Astrocyte (in vitro differentiated cells and primary cell): ENCODE results near the gene GFER. TPM values are rescaled to one million over a fixed set of nuclear protein-coding genes. Genes with fewer than 3 reads are reported as not detected.

Experiments used
- DNase-seq: peaks from one replicate; pipeline ENCODE4 v3.0.0-alpha.2; 2010; ENCODE audit warnings: low read depth
- FAIRE-seq: peaks from 2 replicates; lab custom pipeline; 2011; peaks lifted over from hg19 to GRCh38; lab: Jason Lieb, UNC
- H2AFZ ChIP-seq: 2 replicates; pipeline ENCODE4 v1.6.0; 2012; ENCODE audit warnings: low read depth, low read length, inconsistent platforms
- H3K27ac ChIP-seq: 2 replicates; pipeline ENCODE4 v1.5.1; 2011; ENCODE audit warnings: low read depth, low read length, inconsistent platforms
- H3K27me3 ChIP-seq: 2 replicates; pipeline ENCODE4 v1.6.0; 2011; ENCODE audit warnings: low read length, inconsistent platforms; ENCODE audit not compliant: insufficient read depth
- H3K36me3 ChIP-seq: 2 replicates; pipeline ENCODE4 v1.5.1; 2011; ENCODE audit warnings: low read length, inconsistent platforms; ENCODE audit not compliant: insufficient read depth
- H3K4me1 ChIP-seq: 2 replicates; pipeline ENCODE4 v1.5.1; 2011; ENCODE audit warnings: low read length, inconsistent platforms; ENCODE audit not compliant: insufficient read depth
- H3K4me2 ChIP-seq: 2 replicates; pipeline ENCODE4 v1.6.0; 2012; ENCODE audit warnings: low read length, inconsistent platforms
- H3K4me3 ChIP-seq: 2 replicates; pipeline ENCODE4 v1.5.1; 2011; ENCODE audit warnings: low read depth, mild to moderate bottlenecking, low read length, inconsistent platforms; ENCODE audit not compliant: insufficient read depth
- H3K79me2 ChIP-seq: 2 replicates; pipeline ENCODE4 v1.6.0; 2012; ENCODE audit warnings: mild to moderate bottlenecking, low read length, inconsistent platforms; ENCODE audit not compliant: insufficient read depth
- H3K9ac ChIP-seq: 2 replicates; pipeline ENCODE4 v1.6.0; 2012; ENCODE audit warnings: mild to moderate bottlenecking, low read length, inconsistent platforms
- H3K9me3 ChIP-seq: 2 replicates; pipeline ENCODE4 v1.5.1; 2012; ENCODE audit warnings: low read depth, mild to moderate bottlenecking, low read length, inconsistent platforms; ENCODE audit not compliant: insufficient read depth
- H4K20me1 ChIP-seq: 2 replicates; pipeline ENCODE4 v1.6.0; 2012; ENCODE audit warnings: low read length, inconsistent platforms; ENCODE audit not compliant: insufficient read depth
- H3K27ac Mint-ChIP-seq: one replicate; pipeline ENCODE4 v1.8.0; 2021; ENCODE audit warnings: mild to moderate bottlenecking, mixed read lengths; ENCODE audit not compliant: unreplicated experiment
- H3K27me3 Mint-ChIP-seq: one replicate; pipeline ENCODE4 v1.8.0; 2021; ENCODE audit warnings: low read depth, mixed read lengths; ENCODE audit not compliant: unreplicated experiment
- H3K36me3 Mint-ChIP-seq: one replicate; pipeline ENCODE4 v1.8.0; 2021; ENCODE audit warnings: low read depth, mixed read lengths; ENCODE audit not compliant: unreplicated experiment
- H3K4me1 Mint-ChIP-seq: one replicate; pipeline ENCODE4 v1.8.0; 2021; ENCODE audit warnings: low read depth, mixed read lengths; ENCODE audit not compliant: unreplicated experiment
- H3K4me3 Mint-ChIP-seq: one replicate; pipeline ENCODE4 v1.8.0; 2021; ENCODE audit warnings: mild to moderate bottlenecking, moderate library complexity, mixed read lengths; ENCODE audit not compliant: unreplicated experiment
- H3K9me3 Mint-ChIP-seq: one replicate; pipeline ENCODE4 v1.8.0; 2021; ENCODE audit warnings: mild to moderate bottlenecking, mixed read lengths; ENCODE audit not compliant: unreplicated experiment
- CTCF ChIP-seq: IDR thresholded peaks from 2 replicates; pipeline ENCODE4 v1.5.1; 2011; ENCODE audit warnings: low read depth, mild to moderate bottlenecking, inconsistent platforms, low read length, moderate library complexity; ENCODE audit not compliant: insufficient read depth
- EZH2 ChIP-seq: IDR thresholded peaks from 2 replicates; pipeline ENCODE4 v1.6.1; 2012; ENCODE audit warnings: mild to moderate bottlenecking, low read length, inconsistent platforms; ENCODE audit not compliant: insufficient read depth
- total RNA-seq: library from RNA; stranded (reverse); gene quantifications from 2 replicates; pipeline ENCODE4 v1.2.1, GENCODE V29; 2021

Gene GFER
- total RNA-seq, 1 donor from 2014 or later = 30.4 TPM

GRCh38 chr16:2028620-2029220, 44.7 kb downstream of the GFER start:
- H3K36me3 ChIP-seq = no peaks in the 10 kb centered on the region
- Mint-ChIP-seq H3K27ac (no peak overlapping the region), H3K9me3 (no peaks in the 10 kb centered on the region), H3K4me3 (peak overlapping the region; percentile 96), H3K4me1 (peaks cover 12% of the 10 kb centered on the region), H3K27me3 (no peaks in the 10 kb centered on the region), H3K36me3 (no peaks in the 10 kb centered on the region)
- DNase-seq (no peak), FAIRE-seq (no peak)
- peaks cover 23% of the 10 kb centered on the region for H4K20me1 ChIP-seq
- no peak overlapping the region for H3K27ac ChIP-seq
- no peak overlapping the region for H3K9ac ChIP-seq
- no peak overlapping the region for H2AFZ ChIP-seq
- H3K4me1 ChIP-seq = peaks cover 28% of the 10 kb centered on the region
- no peaks in the 10 kb centered on the region for H3K9me3 ChIP-seq
- TF ChIP-seq EZH2 (no peak), CTCF (no peak)
- H3K4me3 ChIP-seq = no peak overlapping the region
- H3K4me2 ChIP-seq = peak overlapping the region; percentile 95
- no peaks in the 10 kb centered on the region for H3K27me3 ChIP-seq
- H3K79me2 ChIP-seq = peaks cover 36% of the 10 kb centered on the region

- no peak for DNase-seq
- Histone ChIP-seq H3K36me3 (no peaks in the 10 kb centered on the region), H3K4me2 (peak overlapping the region; percentile 22), H4K20me1 (peaks cover 23% of the 10 kb centered on the region), H3K4me1 (peaks cover 32% of the 10 kb centered on the region), H3K9ac (no peak overlapping the region), H3K27me3 (no peaks in the 10 kb centered on the region), H3K4me3 (no peak overlapping the region), H3K9me3 (no peaks in the 10 kb centered on the region), H3K27ac (no peak overlapping the region), H2AFZ (no peak overlapping the region), H3K79me2 (peaks cover 40% of the 10 kb centered on the region)
- Mint-ChIP-seq H3K36me3 (no peaks in the 10 kb centered on the region), H3K4me1 (peaks cover 16% of the 10 kb centered on the region), H3K27me3 (no peaks in the 10 kb centered on the region), H3K9me3 (no peaks in the 10 kb centered on the region), H3K27ac (no peak overlapping the region), H3K4me3 (no peak overlapping the region)
- no peak for FAIRE-seq
- no peak for TF ChIP-seq EZH2
- no peak for TF ChIP-seq CTCF
Measured at GRCh38 chr16:2029350-2029749, 45.4 kb downstream of the GFER start.

- H3K9me3 Mint-ChIP-seq = no peaks in the 10 kb centered on the region
- no peaks in the 10 kb centered on the region for H3K27me3 Mint-ChIP-seq
- TF ChIP-seq CTCF (no peak), EZH2 (no peak)
- H3K36me3 ChIP-seq = no peaks in the 10 kb centered on the region
- peaks cover 18% of the 10 kb centered on the region for H3K4me1 Mint-ChIP-seq
- no peak overlapping the region for H3K4me2 ChIP-seq
- H4K20me1 ChIP-seq = peaks cover 23% of the 10 kb centered on the region
- no peaks in the 10 kb centered on the region for H3K9me3 ChIP-seq
- no peak overlapping the region for H3K9ac ChIP-seq
- no peak overlapping the region for H3K4me3 Mint-ChIP-seq
- DNase-seq (no peak), FAIRE-seq (no peak)
- peaks cover 46% of the 10 kb centered on the region for H3K79me2 ChIP-seq
- no peak overlapping the region for H3K27ac Mint-ChIP-seq
- H2AFZ ChIP-seq = no peak overlapping the region
- H3K36me3 Mint-ChIP-seq = no peaks in the 10 kb centered on the region
- H3K27ac ChIP-seq = no peak overlapping the region
- H3K4me3 ChIP-seq = no peak overlapping the region
- no peaks in the 10 kb centered on the region for H3K27me3 ChIP-seq
- H3K4me1 ChIP-seq = peaks cover 38% of the 10 kb centered on the region
Measured at GRCh38 chr16:2030036-2030435, 46.0 kb downstream of the GFER start.
